Ectodermal cell (in vitro differentiated cells): Measurements from ENCODE around the gene SEC14L2.

Source experiments
- H3K27ac ChIP-seq: 2 replicates; pipeline ENCODE4 v1.7.0; 2013; ENCODE audit warnings: mild to moderate bottlenecking, low read depth, low read length; ENCODE audit not compliant: insufficient read depth, poor library complexity, severe bottlenecking
- H3K27me3 ChIP-seq: 2 replicates; pipeline ENCODE4 v1.7.0; 2013; ENCODE audit warnings: mild to moderate bottlenecking, low read length; ENCODE audit not compliant: insufficient read depth, control insufficient read depth, poor library complexity, severe bottlenecking
- H3K36me3 ChIP-seq: one replicate; pipeline ENCODE4 v1.7.0; 2013; ENCODE audit warnings: low read length; ENCODE audit not compliant: control insufficient read depth, insufficient read depth
- H3K4me1 ChIP-seq: one replicate; pipeline ENCODE4 v1.7.0; 2013; ENCODE audit warnings: low read length; ENCODE audit not compliant: control insufficient read depth, insufficient read depth
- H3K4me3 ChIP-seq: 2 replicates; pipeline ENCODE4 v1.7.0; 2013; ENCODE audit warnings: low read depth, low read length, control low read depth; ENCODE audit not compliant: insufficient read depth
- H3K9me3 ChIP-seq: 2 replicates; pipeline ENCODE4 v1.7.0; 2013; ENCODE audit warnings: mild to moderate bottlenecking, low read length, moderate library complexity; ENCODE audit not compliant: control insufficient read depth
- WGBS, 2 experiments: methylation state at CpG; one replicate each; pipeline ENCODE4 v1.1.7; 2013; ENCODE audit warnings: missing lambda C conversion rate in 2 of 2; 5-methylcytosine and 5-hydroxymethylcytosine counted together

The SEC14L2 gene

GRCh38 chr22:30358541-30358940, 38.3 kb upstream of the SEC14L2 start:
- peaks cover 12% of the 10 kb centered on the region for H3K4me1 ChIP-seq
- no peak overlapping the region for H3K27ac ChIP-seq
- H3K9me3 ChIP-seq, result no peaks in the 10 kb centered on the region
- no peaks in the 10 kb centered on the region for H3K27me3 ChIP-seq
- H3K4me3 ChIP-seq, result no peak overlapping the region
- WGBS, 2 experiments, result 92 to 94% methylated on average over 6 of the region's 6 CpGs
- no peaks in the 10 kb centered on the region for H3K36me3 ChIP-seq

- peaks cover 3% of the 10 kb centered on the region for H3K4me1 ChIP-seq
- H3K9me3 ChIP-seq, result no peaks in the 10 kb centered on the region
- H3K4me3 ChIP-seq, result no peak overlapping the region
- WGBS, 2 experiments, result 83 to 90% methylated on average over 9 to 10 of the region's 10 CpGs
- H3K27me3 ChIP-seq, result no peaks in the 10 kb centered on the region
- no peaks in the 10 kb centered on the region for H3K36me3 ChIP-seq
- no peak overlapping the region for H3K27ac ChIP-seq
These were observed 34.7 kb upstream of the SEC14L2 start for GRCh38 chr22:30361916-30362650.

DNA sequence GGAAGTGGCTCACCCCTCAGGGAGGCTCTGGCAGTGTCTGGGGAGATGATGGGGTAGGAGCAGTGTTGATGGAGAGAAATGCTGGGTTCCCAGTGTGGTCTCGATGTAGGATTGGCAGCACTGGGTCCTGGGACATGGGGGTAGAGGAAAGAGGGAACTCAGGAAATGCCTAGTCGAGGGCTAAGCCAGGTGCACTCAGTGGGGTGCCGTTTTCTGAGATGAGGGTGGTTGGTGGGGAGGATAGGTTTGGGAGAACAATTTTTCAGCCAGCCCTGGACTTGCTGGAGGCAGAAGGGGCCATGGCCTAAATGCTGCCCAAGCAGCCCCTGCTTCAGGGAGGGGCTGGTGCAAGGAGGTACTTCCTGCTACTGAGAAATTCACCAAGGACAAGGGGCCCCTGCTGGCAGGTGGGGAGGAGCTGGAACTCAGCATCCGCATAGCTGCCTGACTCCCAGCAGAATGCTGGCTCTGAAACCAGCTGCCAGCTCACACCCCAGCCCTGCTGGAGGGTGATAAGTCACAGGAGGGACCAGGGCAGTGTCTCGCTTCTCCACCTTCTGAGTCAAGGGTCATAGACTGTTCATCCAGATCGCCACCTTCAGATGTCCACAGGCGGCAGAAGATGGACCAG, 34.1 kb upstream of the SEC14L2 start:
- Histone ChIP-seq H3K9me3 (no peaks in the 10 kb centered on the region), H3K36me3 (no peaks in the 10 kb centered on the region), H3K27ac (no peak overlapping the region), H3K4me3 (no peak overlapping the region), H3K4me1 (peaks cover 3% of the 10 kb centered on the region), H3K27me3 (no peaks in the 10 kb centered on the region)
- 60 to 63% methylated on average over 7 of the region's 7 CpGs for WGBS, 2 experiments

GRCh38 chr22:30365891-30366290, 30.9 kb upstream of the SEC14L2 start:
- no peak overlapping the region for H3K4me3 ChIP-seq
- 93 to 95% methylated on average over 18 of the region's 18 CpGs for WGBS, 2 experiments
- peaks cover 3% of the 10 kb centered on the region for H3K4me1 ChIP-seq
- no peak overlapping the region for H3K27ac ChIP-seq
- H3K9me3 ChIP-seq, result no peaks in the 10 kb centered on the region
- no peaks in the 10 kb centered on the region for H3K27me3 ChIP-seq
- no peaks in the 10 kb centered on the region for H3K36me3 ChIP-seq

- H3K4me3 ChIP-seq, result no peak overlapping the region
- H3K9me3 ChIP-seq, result no peaks in the 10 kb centered on the region
- H3K27ac ChIP-seq, result no peak overlapping the region
- WGBS, 2 experiments, result 93 to 94% methylated on average over 9 of the region's 9 CpGs
- H3K36me3 ChIP-seq, result no peaks in the 10 kb centered on the region
- no peaks in the 10 kb centered on the region for H3K27me3 ChIP-seq
- no peaks in the 10 kb centered on the region for H3K4me1 ChIP-seq
These were observed 28.4 kb upstream of the SEC14L2 start for GRCh38 chr22:30368420-30368819.

DNA sequence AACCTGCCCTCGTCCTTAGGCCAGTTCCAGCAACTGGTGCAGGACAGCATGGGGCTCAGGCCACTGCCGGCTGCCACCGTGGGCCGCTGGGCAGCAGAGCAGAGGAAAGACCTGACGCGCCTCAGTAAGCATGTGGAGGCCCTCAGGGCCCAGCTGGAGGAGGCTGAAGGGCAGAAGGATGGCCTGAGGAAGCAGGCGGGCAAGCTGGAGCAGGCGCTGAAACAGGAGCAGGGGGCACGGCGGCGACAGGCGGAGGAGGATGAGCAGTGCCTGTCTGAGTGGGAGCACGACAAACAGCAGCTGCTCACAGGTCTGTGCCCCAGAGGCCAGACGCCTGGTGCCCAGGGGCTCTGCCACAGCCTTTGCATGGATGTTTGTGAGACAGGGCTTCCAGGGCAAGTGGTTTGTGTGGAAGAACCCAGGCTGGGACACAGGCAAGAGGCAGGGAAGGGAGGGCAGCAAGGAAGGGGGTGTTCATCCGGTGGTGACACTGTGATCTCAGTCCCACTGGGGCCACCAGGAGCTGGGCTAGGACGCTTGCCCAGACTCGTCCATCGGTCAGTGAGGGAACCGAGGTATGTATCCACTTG, 26.1 kb upstream of the SEC14L2 start:
- no peaks in the 10 kb centered on the region for H3K9me3 ChIP-seq
- no peaks in the 10 kb centered on the region for H3K4me1 ChIP-seq
- H3K36me3 ChIP-seq, result no peaks in the 10 kb centered on the region
- WGBS, 2 experiments, result 94 to 95% methylated on average over 19 of the region's 19 CpGs
- no peaks in the 10 kb centered on the region for H3K27me3 ChIP-seq
- H3K4me3 ChIP-seq, result no peak overlapping the region
- H3K27ac ChIP-seq, result no peak overlapping the region

DNA sequence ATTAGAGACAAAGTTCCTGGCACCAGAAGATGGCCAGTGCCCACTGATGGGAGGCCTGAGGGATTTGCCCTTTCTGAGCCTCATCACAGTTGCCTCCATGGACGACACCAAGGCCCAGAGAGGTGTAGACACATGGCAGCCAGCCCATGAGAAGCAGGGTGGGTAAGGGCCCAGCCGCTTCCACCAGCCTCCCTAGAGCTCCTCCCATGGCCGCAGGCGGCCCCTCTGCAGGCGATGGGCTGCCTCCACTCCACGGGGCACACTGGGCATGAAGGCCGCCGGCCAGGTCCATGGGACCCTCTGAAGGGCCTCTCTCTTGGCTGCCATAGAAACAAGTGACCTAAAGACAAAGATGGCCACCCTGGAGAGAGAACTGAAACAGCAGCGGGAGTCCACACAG, 25.5 kb upstream of the SEC14L2 start:
- Histone ChIP-seq H3K36me3 (no peaks in the 10 kb centered on the region), H3K27me3 (no peaks in the 10 kb centered on the region), H3K9me3 (no peaks in the 10 kb centered on the region), H3K4me3 (no peak overlapping the region), H3K27ac (no peak overlapping the region), H3K4me1 (no peaks in the 10 kb centered on the region)
- WGBS, 2 experiments, result 96 to 97% methylated on average over 9 of the region's 9 CpGs

DNA sequence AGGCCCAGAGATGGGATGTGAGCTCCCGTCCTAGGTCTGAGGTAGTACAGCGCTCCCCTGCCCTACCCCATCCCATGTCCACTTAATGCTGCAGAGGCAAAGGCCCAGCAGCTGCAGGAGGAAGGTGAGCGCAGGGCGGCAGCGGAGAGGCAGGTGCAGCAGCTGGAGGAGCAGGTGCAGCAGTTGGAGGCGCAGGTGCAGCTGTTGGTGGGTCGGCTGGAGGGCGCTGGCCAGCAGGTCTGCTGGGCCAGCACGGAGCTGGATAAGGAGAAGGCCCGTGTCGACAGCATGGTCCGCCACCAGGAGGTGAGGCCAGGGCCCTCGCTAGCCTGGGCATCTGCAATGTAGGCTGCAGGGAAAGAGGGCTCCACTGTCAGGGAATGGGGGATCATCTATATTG, 24.8 kb upstream of the SEC14L2 start:
- no peaks in the 10 kb centered on the region for H3K27me3 ChIP-seq
- H3K9me3 ChIP-seq, result no peaks in the 10 kb centered on the region
- H3K4me1 ChIP-seq, result no peaks in the 10 kb centered on the region
- 92 to 94% methylated on average over 13 of the region's 13 CpGs for WGBS, 2 experiments
- H3K4me3 ChIP-seq, result no peak overlapping the region
- peaks cover under 1% of the 10 kb centered on the region for H3K36me3 ChIP-seq
- H3K27ac ChIP-seq, result no peak overlapping the region

- H3K4me1 ChIP-seq, result no peaks in the 10 kb centered on the region
- no peaks in the 10 kb centered on the region for H3K27me3 ChIP-seq
- peak overlapping the region; percentile 2 for H3K27ac ChIP-seq
- H3K4me3 ChIP-seq, result no peak overlapping the region
- peaks cover 3% of the 10 kb centered on the region for H3K36me3 ChIP-seq
- no peaks in the 10 kb centered on the region for H3K9me3 ChIP-seq
- 93 to 95% methylated on average over 8 of the region's 8 CpGs for WGBS, 2 experiments
These were observed 23.9 kb upstream of the SEC14L2 start for GRCh38 chr22:30372915-30373314.
